ENCODE data around the gene DNAH6. TPM values are rescaled to one million over a fixed set of nuclear protein-coding genes. Genes with fewer than 3 reads are reported as not detected.
"Not testable (repeated sequence)": the region's sequence is repeated elsewhere in the genome, so short reads cannot be mapped to it uniquely, and the experiment has no call there.

Gene DNAH6
- total RNA-seq, 2 experiments from 2014 or later: 0.68 to 0.89 TPM

DNA sequence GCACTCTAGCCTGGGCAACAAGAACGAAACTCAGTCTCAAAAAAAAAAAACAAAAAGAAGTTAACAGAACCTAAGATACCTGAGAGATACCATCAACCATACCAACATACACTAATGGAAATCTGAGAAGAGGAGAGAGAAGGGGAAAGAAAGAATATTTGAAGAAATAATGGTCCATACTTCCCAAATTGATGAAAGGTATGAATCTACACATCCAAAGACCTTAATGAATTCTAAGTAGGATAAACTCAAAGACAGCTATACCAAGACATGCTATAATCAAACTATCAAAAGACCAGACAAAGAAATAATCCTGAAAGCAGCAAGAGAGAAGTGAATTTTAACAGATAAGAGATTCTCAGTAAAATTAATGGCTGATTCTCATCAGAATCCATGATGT lies 255.0 kb downstream of the DNAH6 start:
- ChIA-PET POLR2A (interaction anchor here (0.6 kb wide), 1 partner anchor 42 kb away, joined by 4 read pairs; no protein-coding TSS in a partner anchor), CTCF (no interaction called here)
- Mint-ChIP-seq H3K27ac (no peak overlapping the region), H3K27me3 (ENCODE audit: low read depth) (no peaks in the 10 kb centered on the region), H3K4me3 (no peak overlapping the region), H3K9me3 (ENCODE audit: insufficient read depth) (peaks cover 54% of the 10 kb centered on the region), H3K4me1 (ENCODE audit: low read depth) (no peaks in the 10 kb centered on the region), H3K36me3 (ENCODE audit: low read depth) (peaks cover 32% of the 10 kb centered on the region)
- DNase-seq: no peak
- ATAC-seq: no peak

DNA sequence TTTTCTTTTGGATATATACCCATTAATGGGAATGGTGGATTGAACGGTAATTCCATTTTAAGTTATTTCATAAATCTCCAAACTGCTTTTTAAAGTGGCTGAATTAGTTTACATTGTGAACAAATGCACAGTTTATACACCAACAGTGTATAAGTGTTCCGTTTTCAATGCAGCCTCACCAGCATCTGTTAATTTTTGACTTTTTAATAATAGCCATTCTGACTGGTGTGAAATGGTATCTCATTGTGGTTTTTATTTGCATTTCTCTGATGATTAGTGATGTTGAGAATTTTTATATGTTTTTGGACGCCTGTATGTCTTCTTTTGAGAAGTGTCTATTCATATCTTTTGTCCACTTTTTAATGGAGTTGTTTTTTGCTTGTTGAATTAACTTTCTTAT lies 257.3 kb downstream of the DNAH6 start:
- H3K27me3 Mint-ChIP-seq (ENCODE audit: low read depth); ATAC-seq; POLR2A ChIA-PET; H3K27ac Mint-ChIP-seq; H3K4me3 Mint-ChIP-seq; H3K4me1 Mint-ChIP-seq (ENCODE audit: low read depth); DNase-seq; CTCF ChIA-PET: not testable (repeated sequence)
- peaks cover 55% of the 10 kb centered on the region for H3K9me3 Mint-ChIP-seq (ENCODE audit: insufficient read depth)
- H3K36me3 Mint-ChIP-seq (ENCODE audit: low read depth): peaks cover 34% of the 10 kb centered on the region

DNA sequence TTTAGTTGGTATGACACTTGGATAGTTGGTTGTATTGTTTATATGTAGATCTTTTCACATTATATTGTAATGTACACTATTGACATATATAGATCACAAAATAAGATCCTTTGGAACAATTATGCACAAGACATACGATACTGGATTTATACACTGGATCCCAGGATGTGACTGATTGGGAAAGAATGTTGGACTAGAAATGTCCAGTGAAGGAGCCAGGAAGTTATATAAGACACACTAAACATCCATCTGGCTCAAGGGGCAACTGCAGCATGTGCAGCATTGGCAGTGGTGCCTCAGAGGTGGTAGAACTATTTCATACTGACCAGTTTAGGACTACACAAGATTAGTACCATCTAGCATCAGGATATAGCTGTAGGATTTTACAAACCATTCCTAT lies 259.7 kb downstream of the DNAH6 start:
- DNase-seq: no peak
- Mint-ChIP-seq H3K27ac (no peak overlapping the region), H3K4me3 (no peak overlapping the region), H3K36me3 (ENCODE audit: low read depth) (peaks cover 45% of the 10 kb centered on the region), H3K9me3 (ENCODE audit: insufficient read depth) (peaks cover 53% of the 10 kb centered on the region), H3K27me3 (ENCODE audit: low read depth) (no peaks in the 10 kb centered on the region), H3K4me1 (ENCODE audit: low read depth) (peaks cover 25% of the 10 kb centered on the region)
- POLR2A ChIA-PET: no interaction called here
- no peak for ATAC-seq
- CTCF ChIA-PET: no interaction called here

DNA sequence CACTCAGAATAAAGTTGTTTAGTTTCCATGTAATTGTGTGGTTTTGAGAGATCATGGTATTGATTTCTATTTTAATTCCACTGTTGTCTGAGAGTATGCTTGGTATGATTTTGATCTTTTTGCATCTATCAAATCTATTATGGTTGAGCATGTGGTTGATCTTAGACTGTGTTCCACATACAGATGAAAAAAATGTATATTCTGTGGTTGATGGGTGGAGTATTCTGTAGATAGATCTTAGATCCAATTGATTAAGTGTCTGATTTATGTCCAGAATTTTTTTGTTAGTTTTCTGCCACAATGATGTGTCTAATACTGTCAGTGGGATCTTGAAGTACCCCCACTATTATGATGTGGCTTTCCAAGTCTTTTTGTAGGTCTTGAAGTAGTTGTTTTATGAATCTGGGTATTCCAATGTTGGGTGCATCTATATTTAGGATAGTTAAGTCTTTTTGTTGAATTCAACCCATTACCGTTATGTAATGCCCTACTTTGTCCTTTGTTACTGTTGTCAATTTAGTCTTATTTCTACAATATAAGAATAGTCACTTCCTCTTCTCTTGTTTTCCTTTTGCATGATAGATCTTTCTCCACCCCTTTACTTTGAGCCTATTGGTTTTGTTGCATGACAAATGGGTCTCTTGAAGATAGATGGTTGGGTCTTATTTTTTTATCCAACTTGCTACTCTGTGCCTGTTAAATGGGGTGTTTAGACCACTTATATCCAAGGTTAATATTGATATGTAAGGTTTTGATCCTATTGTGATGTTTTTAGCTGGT lies 262.8 kb downstream of the DNAH6 start:
- CTCF ChIA-PET: interaction anchor here (1.0 to 2.3 kb wide), 7 partner anchors 10 to 147 kb away, joined by 3 to 5 read pairs (median 4); partner anchors contain the start of gene TRABD2A

DNA sequence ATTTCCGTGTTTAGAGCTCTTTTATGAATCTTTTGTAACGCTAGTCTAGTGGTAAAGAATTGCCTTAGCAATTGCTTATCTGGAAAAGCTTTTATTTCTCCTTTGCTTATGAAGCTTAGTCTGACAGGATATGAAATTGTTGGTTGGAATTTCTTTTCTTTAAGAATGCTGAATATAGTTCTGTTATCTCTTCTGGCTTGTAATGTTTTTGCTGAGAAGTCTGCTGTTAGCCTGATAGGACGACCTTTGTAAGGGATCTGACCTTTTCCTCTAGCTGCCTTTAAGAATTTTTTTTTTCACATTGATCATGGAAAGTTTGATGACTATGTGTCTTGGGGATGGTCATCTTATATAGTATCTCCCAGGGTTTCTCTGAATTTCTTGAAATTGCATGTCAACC lies 263.5 kb downstream of the DNAH6 start:
- no peak overlapping the region for H3K27ac Mint-ChIP-seq
- peaks cover 63% of the 10 kb centered on the region for H3K4me1 Mint-ChIP-seq (ENCODE audit: low read depth)
- no peaks in the 10 kb centered on the region for H3K27me3 Mint-ChIP-seq (ENCODE audit: low read depth)
- POLR2A ChIA-PET: interaction anchor here (0.7 to 0.8 kb wide), 3 partner anchors 38 to 91 kb away, joined by 3 read pairs; no protein-coding TSS in a partner anchor
- H3K9me3 Mint-ChIP-seq (ENCODE audit: insufficient read depth): peaks cover 32% of the 10 kb centered on the region
- DNase-seq (no peak), ATAC-seq (no peak)
- peaks cover 38% of the 10 kb centered on the region for H3K36me3 Mint-ChIP-seq (ENCODE audit: low read depth)
- no peak overlapping the region for H3K4me3 Mint-ChIP-seq
- CTCF ChIA-PET: interaction anchor here (1.0 to 2.3 kb wide), 7 partner anchors 10 to 147 kb away, joined by 3 to 5 read pairs (median 4); partner anchors contain the start of gene TRABD2A

More for the DNA sequence above, 262.8 kb downstream of the DNAH6 start:
- H3K36me3 Mint-ChIP-seq (ENCODE audit: low read depth): peaks cover 40% of the 10 kb centered on the region
- no peak for ATAC-seq
- H3K27ac Mint-ChIP-seq: peak overlapping the region; percentile 5
- POLR2A ChIA-PET: interaction anchor here (0.7 kb wide), 1 partner anchor 68 kb away, joined by 3 read pairs; no protein-coding TSS in a partner anchor
- H3K27me3 Mint-ChIP-seq (ENCODE audit: low read depth): no peaks in the 10 kb centered on the region
- peaks cover 35% of the 10 kb centered on the region for H3K9me3 Mint-ChIP-seq (ENCODE audit: insufficient read depth)
- no peak for DNase-seq
- H3K4me1 Mint-ChIP-seq (ENCODE audit: low read depth): peaks cover 56% of the 10 kb centered on the region
- H3K4me3 Mint-ChIP-seq: no peak overlapping the region

DNA sequence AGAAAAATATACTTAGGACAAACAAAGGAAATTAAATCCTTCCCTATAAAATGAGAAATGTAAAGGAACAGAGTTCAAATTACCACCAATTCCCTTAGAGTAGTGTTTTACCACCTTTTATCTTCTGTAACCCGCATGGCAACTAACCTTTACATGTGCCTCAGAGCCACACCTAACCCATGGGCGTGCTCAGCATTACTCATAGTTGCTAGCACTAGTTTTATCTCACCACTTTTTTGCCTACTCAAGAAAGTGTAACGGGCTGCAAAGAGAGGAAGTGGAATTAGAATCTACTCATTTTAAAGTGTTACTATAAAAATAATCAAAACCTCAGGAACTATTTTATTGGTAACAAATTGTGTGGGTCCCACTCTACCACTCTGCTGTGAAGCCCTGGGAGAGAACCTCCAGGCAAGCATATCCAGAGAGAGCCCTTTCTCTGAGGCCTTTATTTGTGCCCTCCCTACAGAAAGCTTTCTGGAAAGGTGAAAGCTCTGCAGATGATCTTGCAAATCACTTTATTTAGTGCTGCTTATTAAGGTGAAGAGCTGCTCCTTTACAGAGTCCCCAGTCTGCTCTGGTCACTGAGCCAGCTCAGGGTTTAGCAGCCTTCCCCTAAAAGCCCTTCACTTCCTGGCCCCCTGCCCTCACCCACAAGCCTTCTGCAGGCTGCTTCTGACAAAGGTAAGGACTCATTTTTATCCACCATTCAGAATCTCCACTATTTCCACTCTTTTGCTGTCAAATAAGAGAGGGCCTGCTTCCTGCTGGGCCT lies 265.8 kb downstream of the DNAH6 start:
- Mint-ChIP-seq H3K27ac (peak overlapping the region; percentile 95), H3K4me3 (peak overlapping the region; percentile 66), H3K9me3 (ENCODE audit: insufficient read depth) (peaks cover 17% of the 10 kb centered on the region), H3K27me3 (ENCODE audit: low read depth) (no peaks in the 10 kb centered on the region), H3K36me3 (ENCODE audit: low read depth) (peaks cover 28% of the 10 kb centered on the region), H3K4me1 (ENCODE audit: low read depth) (peaks cover 68% of the 10 kb centered on the region)
- ATAC-seq: peak; percentile 93
- DNase-seq: peak; percentile 77
- ChIA-PET POLR2A (interaction anchor here (1.0 to 2.3 kb wide), 8 partner anchors 35 to 124 kb away, joined by 3 to 7 read pairs (median 4); no protein-coding TSS in a partner anchor), CTCF (interaction anchor here (0.9 to 3.1 kb wide), 12 partner anchors 11 to 144 kb away, joined by 3 to 17 read pairs (median 4); partner anchors contain the start of gene TRABD2A)

DNA sequence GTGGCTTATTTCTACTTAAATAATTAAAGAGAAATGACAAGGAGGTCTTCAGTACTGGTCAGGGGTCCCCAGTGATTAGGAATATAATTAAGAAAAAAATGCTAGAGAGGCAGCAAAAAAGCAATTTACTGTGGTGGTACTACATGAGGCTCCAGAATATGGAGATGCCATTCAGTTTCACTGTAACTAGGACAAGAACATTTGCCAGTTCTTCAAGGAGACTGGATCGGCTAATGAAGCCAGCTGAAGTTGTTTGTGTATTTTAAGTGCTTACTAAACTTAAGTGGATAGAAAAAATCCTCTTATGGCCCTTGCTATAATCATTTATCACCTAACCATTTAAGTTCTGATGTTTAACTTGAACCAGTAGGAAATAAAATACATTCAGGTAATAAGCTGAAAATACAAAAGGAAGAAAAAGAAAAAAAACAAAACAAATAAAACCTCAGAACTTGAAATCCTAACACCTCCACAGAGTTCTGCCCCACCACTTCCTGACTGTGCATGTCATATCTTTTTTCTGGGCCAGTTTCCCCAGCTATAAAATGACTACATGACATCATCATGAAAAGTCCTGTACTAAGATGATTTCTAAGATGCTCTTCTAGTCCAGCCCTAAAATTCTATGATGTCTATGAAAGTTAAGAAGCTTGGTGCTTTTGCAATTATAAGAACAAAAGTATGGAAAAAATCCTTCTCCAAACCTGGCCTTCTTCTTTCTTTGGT lies 266.6 kb downstream of the DNAH6 start:
- Mint-ChIP-seq H3K9me3 (ENCODE audit: insufficient read depth) (peaks cover 17% of the 10 kb centered on the region), H3K36me3 (ENCODE audit: low read depth) (peaks cover 30% of the 10 kb centered on the region), H3K27me3 (ENCODE audit: low read depth) (no peaks in the 10 kb centered on the region), H3K27ac (peak overlapping the region; percentile 95), H3K4me3 (peak overlapping the region; percentile 66), H3K4me1 (ENCODE audit: low read depth) (peaks cover 68% of the 10 kb centered on the region)
- POLR2A ChIA-PET: interaction anchor here (1.0 to 2.3 kb wide), 7 partner anchors 35 to 74 kb away, joined by 3 to 7 read pairs (median 5); no protein-coding TSS in a partner anchor
- DNase-seq (peak; percentile 69), ATAC-seq (peak; percentile 68)
- CTCF ChIA-PET: interaction anchor here (0.6 to 3.1 kb wide), 15 partner anchors 11 to 157 kb away, joined by 3 to 17 read pairs (median 4); partner anchors contain the start of gene TRABD2A

DNA sequence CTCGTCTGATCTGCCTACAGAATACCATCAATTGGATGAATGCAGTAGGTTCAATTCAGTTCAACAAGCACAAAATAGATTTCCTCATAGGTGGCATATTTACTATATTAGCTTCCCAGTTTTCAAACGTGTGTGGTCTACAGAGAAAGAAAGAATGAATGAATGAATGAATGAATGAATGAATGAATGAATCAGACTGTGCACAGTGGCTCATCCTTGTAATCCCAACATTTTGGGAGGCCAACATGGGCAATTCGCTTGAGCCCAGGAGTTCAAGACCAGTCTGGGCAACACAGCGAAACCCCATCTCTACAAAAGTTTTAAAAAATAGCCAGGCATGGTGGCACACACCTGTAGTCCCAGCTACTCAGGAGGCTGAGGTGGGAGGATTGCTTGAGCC lies 269.7 kb downstream of the DNAH6 start:
- no peak for ATAC-seq
- DNase-seq: no peak
- H3K27me3 Mint-ChIP-seq (ENCODE audit: low read depth): no peaks in the 10 kb centered on the region
- ChIA-PET CTCF (no interaction called here), POLR2A (interaction anchor here (0.7 kb wide), 1 partner anchor 50 kb away, joined by 3 read pairs; no protein-coding TSS in a partner anchor)
- peaks cover 44% of the 10 kb centered on the region for H3K4me1 Mint-ChIP-seq (ENCODE audit: low read depth)
- H3K9me3 Mint-ChIP-seq (ENCODE audit: insufficient read depth): peaks cover 6% of the 10 kb centered on the region
- no peak overlapping the region for H3K4me3 Mint-ChIP-seq
- H3K36me3 Mint-ChIP-seq (ENCODE audit: low read depth): peaks cover 18% of the 10 kb centered on the region
- H3K27ac Mint-ChIP-seq: no peak overlapping the region

DNA sequence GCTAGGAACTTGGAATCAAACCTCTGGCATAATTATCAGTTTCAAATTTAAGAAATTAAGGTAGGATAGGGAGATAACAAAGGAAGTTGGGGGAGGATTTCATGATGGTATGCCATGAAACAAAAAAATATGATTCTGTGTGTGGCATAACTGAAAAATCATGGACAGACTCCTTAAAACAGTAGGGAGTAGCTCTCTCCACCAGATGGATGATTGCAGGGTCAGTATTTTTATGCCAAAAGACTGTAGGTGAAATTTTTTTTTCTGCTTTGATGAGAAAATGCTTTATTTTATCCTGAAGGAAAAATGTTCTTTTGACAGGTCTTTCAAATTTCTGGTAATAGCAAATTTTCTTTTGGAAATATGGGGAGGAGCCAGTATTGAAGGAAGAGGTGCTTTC lies 270.3 kb downstream of the DNAH6 start:
- ATAC-seq (no peak), DNase-seq (no peak)
- CTCF ChIA-PET: no interaction called here
- POLR2A ChIA-PET: no interaction called here
- Mint-ChIP-seq H3K36me3 (ENCODE audit: low read depth) (peaks cover 18% of the 10 kb centered on the region), H3K9me3 (ENCODE audit: insufficient read depth) (no peaks in the 10 kb centered on the region), H3K4me3 (no peak overlapping the region), H3K4me1 (ENCODE audit: low read depth) (peaks cover 37% of the 10 kb centered on the region), H3K27me3 (ENCODE audit: low read depth) (no peaks in the 10 kb centered on the region), H3K27ac (no peak overlapping the region)

DNA sequence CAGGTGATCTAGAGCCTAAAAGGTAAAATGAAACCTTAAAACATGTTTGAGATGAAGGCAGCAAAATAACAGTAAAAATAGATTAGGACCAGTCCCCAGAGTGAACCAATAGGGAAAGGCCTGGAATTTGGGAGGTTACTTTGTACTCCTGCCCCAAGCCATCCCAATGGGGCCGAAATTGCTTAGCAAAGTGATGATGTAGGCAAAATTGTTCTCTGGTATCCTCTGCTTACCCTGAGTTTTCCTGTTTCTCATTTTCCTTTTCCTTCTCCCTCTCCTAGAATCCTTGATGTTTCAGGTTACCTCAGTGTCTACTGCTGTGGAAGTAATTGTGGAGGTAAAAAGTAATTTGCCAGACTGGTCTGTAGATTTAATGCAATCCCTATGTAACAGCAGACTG lies 271.7 kb downstream of the DNAH6 start:
- no peak overlapping the region for H3K27ac Mint-ChIP-seq
- ChIA-PET POLR2A (no interaction called here), CTCF (no interaction called here)
- no peak for ATAC-seq
- no peak overlapping the region for H3K4me3 Mint-ChIP-seq
- H3K4me1 Mint-ChIP-seq (ENCODE audit: low read depth): peaks cover 23% of the 10 kb centered on the region
- H3K36me3 Mint-ChIP-seq (ENCODE audit: low read depth): peaks cover 22% of the 10 kb centered on the region
- H3K9me3 Mint-ChIP-seq (ENCODE audit: insufficient read depth): peaks cover 12% of the 10 kb centered on the region
- no peak for DNase-seq
- no peaks in the 10 kb centered on the region for H3K27me3 Mint-ChIP-seq (ENCODE audit: low read depth)

DNA sequence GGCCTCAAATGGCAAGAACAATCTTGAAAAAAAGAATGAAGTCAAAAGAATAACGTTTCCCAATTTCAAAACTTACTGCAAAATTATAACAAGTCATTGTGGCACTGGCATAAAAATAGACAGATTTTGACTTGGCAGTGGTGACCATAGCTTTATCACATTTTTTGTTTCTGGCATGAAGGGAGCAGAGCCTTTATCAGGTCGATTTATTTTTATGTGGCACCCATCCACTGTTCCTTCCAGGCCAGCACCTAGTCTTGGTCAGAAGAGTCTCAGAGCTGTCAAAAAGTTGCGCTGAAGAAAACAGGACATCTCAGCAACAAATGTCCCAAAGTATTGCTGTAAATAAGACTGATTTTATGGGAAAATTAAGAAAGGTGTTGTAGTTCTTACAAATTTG lies 272.2 kb downstream of the DNAH6 start:
- POLR2A ChIA-PET: no interaction called here
- ATAC-seq (no peak), DNase-seq (no peak)
- Mint-ChIP-seq H3K4me1 (ENCODE audit: low read depth) (peaks cover 18% of the 10 kb centered on the region), H3K9me3 (ENCODE audit: insufficient read depth) (peaks cover 12% of the 10 kb centered on the region), H3K4me3 (no peak overlapping the region), H3K27ac (no peak overlapping the region), H3K36me3 (ENCODE audit: low read depth) (peaks cover 24% of the 10 kb centered on the region), H3K27me3 (ENCODE audit: low read depth) (no peaks in the 10 kb centered on the region)
- CTCF ChIA-PET: no interaction called here
